ENCODE data around the gene SIGLEC9.
"Not testable (repeated sequence)": the region's sequence is repeated elsewhere in the genome, so short reads cannot be mapped to it uniquely, and the experiment has no call there.

SIGLEC9 gene

DNA sequence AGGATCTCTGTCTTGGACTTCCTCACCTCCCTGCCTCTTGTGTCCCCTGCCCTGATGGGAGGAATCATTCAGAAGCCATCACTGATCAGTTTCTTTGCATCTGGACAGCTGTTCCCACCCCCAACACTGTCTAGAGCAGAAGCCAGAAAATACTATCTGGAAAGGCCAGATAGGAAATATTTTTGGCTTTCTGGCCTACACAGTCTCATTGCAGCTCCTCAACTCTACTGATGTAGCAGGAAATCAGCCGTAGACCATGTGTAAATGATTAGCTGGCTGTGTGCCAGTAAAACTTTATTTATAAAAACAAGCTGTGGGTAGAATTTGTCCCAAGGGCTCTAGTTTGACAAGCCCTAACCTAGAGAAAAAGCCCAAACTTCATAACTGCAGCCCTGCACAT lies 23.0 kb downstream of the SIGLEC9 start:
- DNase-seq = no peak

DNA sequence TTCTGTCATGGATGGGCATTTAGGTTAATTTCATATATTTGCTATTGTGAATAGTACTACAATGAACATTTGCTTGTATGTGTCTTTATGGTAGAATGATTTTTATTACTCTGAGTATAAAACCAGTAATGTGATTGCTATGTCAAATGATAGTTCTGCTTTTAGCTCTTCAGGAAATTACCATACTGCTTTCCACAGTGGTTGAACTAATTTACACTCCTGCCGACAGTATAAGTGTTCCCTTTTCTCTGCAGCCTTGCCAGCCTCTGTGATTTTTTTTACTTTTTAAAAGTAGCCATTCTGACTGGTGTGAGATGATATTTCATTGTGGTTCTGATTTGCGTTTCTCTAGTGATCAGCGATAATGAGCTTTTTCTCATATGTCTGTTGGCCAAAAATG lies 23.9 kb downstream of the SIGLEC9 start:
- no peak for DNase-seq

DNA sequence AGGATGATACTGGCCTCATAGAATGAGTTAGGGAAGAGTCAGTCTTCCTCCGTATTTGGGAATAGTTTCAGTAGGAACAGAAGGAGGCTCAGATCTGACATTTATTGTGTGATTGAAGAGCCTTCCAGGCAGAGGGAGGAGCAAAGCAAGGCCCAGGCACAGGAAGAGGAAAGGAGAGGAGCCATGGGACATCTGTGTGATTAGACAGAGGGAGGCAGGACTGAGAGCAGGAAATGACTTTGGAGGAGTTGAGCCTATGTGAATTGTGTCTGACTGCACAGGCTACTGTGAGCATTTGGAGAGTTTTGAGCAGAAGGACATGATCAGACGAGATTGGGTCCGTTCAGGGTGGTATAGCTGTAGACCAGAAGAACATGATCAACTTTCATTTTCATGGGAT lies 25.9 kb downstream of the SIGLEC9 start:
- DNase-seq = no peak

- no peak for DNase-seq
These were observed 32.0 kb downstream of the SIGLEC9 start for GRCh38 chr19:51156710-51157109.

- DNase-seq = no peak
These were observed 32.6 kb downstream of the SIGLEC9 start for GRCh38 chr19:51157265-51157664.

- no peak for DNase-seq
These were observed 33.9 kb downstream of the SIGLEC9 start for GRCh38 chr19:51158474-51159129.

- DNase-seq = no peak
These were observed 35.0 kb downstream of the SIGLEC9 start for GRCh38 chr19:51159656-51160055.

- DNase-seq = no peak
These were observed 36.6 kb downstream of the SIGLEC9 start for GRCh38 chr19:51161266-51161665.

DNA sequence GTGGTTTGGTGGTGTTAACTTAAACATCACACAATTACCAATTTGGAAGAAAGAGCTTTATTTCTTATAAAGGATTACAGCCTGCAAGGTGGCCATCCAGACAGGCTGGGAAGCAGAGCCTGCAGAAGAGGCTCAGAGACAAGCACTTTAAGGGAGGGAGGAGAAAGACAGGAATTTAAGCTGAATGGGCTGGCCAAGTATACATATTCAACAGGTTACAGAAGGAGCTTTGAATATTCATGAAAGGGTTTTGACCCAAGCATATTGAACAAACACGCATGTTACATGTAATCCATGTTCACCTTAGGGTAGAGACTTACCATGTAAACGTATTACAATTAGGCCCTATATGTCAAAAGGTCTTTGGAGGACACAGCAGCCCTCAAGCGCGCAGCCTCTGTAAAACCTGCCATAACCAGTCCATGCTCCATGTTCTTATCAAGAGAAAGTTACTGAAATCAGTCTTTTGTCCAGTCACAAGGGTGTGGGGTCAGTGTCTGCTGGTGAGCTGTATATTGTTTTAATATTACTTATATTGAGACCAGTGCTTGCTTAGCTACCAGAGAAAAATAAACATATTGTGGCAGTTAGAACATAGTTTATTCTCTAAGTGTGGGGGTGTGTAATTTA lies 37.3 kb downstream of the SIGLEC9 start:
- no peak for DNase-seq

DNA sequence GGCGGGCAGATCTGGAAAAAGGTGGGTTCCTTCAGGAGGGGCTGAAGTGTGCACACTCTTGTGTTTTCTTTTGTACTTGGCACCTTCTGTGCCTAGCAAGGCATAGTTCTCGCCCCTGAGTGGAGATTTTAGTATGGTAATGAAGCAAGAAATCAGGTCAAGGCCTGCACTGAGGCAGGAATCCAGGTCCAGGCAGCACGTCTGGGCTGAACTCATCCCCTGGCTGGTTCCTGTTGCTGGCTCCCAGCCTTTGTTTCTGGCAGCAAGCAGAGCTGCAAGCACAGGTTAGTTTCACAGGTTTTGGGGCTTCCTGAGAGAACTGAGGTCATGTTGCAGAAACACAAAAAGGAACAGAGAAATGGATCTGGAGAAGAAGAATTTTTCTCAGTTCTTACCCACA lies 38.6 kb downstream of the SIGLEC9 start:
- no peak for DNase-seq

GRCh38 chr19:51164215-51164614 lies 39.5 kb downstream of the SIGLEC9 start:
- no peak for DNase-seq

DNA sequence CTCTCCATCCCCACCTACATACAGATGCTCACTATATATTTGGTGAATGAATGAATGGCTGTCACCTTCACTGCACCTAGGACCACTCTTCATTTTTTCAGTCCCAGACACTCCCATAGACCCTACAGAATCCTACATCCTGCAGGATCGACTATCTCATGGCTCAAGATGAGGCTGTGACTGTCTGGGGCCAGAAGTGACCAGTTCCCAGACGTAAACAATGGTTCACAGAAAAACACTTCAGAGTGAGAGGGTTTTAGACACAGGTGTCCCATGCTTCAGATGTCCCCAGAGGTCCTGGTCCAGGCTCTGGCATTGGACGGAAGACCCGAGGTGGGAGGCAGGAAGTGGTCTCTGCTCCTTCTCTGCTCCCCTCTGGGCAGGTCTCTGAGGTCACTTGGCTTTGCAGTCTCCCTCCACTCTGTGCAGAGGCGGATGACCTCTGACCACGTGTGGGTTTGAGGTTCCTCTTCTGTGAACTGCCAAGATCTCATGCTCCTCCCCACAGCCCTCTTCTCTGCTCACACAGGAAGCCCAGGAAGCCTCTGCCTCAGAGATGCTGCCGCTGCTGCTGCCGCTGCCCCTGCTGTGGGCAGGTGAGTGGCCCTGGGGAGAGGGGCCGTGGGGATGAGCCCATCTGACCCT lies 42.3 kb downstream of the SIGLEC9 start:
- DNase-seq = no peak

DNA sequence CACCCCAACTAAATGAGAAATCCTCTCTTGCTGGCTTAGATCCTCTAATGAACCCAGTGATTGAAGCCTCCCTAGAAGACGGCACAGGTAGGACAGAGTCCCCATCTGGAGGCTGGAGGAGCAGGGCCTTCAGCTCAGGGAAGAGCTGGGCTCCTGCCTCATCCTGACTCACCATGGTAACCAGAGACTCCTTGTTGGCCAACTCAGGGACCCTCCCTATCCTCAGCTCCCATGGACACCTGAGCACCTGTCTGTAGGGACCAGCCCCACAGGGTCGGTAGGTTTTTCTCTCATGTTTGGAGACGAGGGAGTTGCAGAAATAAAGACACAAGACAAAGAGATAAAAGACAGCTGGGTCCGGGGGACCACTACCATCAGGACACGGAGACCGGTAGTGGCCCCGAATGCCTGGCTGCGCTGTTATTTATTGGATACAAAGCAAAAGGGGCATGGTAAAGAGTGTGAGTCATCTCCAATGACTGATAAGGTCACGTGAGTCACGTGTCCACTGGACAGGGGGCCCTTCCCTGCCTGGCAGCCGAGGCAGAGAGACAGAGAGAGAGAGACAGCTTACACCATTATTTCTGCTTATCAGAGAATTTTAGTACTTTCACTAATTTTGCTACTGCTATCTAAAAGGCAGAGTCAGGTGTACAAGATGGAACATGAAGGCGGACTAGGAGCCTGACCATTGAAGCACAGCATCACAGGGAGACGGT lies 44.0 kb downstream of the SIGLEC9 start:
- no peak for DNase-seq

- not testable (repeated sequence) for DNase-seq
These were observed 44.7 kb downstream of the SIGLEC9 start for GRCh38 chr19:51169283-51169918.

DNA sequence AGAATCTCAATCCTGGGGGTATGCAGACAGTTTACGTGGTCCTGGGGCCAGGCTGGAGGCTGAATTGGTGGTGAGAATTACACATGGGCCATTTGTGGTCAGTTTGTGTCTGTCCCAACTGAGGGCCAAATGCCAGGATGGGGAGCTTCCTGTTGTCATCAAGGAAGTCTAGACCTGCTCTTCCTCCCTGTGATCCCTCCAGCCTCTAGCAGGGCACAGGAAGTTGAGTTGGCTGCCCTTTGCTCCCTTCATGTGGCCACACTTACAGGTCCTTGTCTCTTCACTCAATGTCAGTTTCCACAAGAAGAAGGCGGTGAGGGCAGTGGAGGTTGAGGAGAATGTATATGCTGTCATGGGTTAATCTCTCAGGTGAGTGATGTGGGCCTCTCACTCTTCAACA lies 47.5 kb downstream of the SIGLEC9 start:
- no peak for DNase-seq

- DNase-seq = no peak
These were observed 49.0 kb downstream of the SIGLEC9 start for GRCh38 chr19:51173681-51174080.

- DNase-seq = no peak
These were observed 54.5 kb downstream of the SIGLEC9 start for GRCh38 chr19:51179256-51179655.
